GM19238 (cell line): ENCODE data around the gene S100G.

Experiments used
- DNase-seq: peaks from one replicate; pipeline ENCODE4 v3.0.0; 2011; ENCODE audit warnings: low spot score; ENCODE audit not compliant: insufficient read length

The S100G gene

DNA sequence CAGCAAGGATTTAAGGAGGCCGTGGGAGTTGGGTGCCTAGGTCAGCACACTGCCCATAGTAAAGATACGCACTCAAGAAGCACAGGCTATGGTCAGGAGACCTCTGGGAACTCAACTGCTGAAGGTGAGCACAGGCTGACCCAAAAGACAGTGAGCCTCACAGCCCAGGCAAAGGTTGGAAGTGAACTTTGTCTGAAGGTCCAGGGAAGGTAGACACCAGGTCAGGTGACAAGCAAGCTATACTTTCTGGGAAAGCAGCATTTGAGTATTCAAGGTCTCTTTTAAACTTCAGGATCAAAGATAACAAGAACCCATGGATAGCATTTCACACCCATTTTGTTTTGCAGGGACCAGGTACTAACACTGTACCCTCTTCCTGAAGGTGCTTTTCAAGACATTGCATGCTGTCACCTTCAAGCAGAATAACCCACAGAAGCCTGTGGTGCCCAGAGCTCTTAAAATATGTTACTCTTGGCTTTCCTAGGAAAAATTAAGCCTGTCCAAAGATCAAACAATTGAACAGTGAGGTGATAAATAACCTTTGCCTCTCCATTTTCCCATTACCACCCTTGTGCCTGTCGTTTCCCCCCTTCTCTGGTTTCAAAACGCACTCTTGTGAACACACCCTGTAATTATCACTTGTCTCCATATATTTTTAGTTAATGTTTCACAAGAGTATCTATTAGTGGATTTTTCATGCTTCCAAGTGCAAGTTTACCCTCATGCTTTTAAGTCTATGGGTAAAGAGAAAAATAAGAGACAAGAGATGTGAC, 3.4 kb upstream of the S100G start:
- no peak for DNase-seq

DNA sequence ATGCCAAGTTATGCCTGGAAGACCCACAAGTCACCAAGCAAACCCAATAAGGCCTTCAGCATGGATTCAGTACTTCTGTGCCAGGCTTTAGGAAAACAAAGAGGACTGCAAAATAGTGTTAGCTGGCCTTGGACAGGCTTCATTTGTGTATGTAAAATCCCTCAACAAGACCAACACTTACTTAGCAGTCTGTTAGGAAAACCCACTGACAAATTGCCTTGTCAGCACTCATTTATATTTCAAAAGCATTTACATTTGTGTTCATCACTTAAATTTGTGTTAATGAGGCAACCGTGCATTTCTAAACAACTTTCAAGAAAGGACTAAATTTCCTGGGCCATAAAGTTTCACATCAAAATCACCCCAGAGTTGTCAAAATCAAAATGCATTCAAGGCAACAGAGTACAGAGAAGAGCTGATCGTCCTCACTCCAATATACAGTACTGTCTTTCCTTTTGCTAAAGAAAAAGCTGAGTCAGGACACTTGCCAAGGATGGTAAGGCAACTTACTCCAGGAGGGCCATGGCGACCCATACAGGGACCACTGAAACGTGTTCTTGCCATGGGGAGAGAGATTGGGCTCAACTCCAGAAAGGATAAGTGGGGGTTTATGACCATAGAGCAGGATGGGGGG, 1.6 kb downstream of the S100G start:
- DNase-seq, result no peak

DNA sequence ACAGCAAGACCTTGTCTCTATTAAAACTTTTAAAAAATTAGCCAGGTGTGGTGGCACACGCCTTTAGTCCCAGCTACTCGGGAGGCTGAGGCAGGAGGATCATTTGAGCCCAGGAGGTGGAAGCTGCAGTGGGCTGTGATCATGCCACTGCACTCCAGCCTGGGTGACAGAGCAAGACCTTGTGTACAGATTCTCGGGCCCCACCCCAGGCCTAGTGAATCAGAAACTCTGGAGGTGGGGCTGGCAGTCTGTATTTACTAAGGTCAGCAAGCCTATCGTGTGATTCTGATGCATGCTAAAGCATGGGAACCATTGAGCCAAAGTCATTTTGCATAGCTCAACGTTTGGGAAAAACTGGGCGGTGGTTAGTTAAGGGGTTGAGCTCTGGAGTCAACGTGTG, 3.5 kb downstream of the S100G start:
- DNase-seq, result no peak

DNA sequence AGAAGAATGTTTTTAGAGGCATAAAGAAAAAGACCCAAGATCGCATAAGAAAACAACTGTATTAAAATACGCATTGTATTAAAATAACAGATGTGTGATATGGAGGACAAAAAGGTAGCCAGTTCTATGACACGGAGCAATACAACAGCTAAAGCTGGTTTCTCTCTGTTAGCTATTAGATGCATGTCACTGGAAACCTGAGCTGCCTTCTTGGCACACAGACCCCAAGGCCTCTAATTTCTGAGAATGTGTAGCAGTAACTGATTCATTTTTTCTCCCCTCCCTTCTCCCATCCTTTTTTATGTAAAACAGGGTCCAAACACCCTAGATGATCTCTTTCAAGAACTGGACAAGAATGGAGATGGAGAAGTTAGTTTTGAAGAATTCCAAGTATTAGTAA, 4.1 kb downstream of the S100G start:
- no peak for DNase-seq

DNA sequence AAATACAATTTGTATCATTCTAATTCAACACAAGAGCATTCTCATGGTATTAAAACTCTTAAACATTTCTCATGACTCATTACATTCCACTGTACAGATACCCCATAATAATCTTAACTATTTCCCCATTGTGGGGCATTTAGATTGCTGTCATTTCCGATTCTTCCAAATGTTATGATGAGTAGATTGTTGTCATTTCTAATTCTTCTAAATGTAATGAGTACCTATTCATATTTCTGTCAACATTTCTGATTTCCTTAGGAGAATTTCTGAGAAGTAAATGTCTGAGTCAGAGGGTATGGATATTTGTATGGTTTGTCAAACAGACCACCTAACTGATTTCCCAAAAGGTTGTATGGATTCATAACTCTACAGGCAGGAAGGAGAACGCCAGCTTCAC, 8.3 kb downstream of the S100G start:
- no peak for DNase-seq

DNA sequence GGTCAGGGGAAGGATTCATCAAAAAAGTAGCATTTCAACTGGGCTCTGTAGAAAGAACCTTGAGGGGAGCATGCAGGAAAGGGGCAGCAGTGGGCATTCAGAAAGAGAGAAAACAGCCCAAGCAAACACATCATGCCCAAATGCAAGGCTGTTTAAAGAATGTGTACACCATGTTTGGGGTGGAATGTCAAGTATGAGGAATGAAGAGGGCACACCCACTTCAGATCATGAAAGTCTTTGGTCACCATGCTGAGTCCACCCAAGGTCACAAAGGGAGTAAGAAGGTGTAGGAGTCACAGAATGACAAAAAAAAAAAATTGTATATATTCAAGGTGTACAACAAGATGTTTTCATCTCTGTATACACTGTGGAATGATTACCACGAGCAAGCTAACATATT, 9.4 kb downstream of the S100G start:
- no peak for DNase-seq

DNA sequence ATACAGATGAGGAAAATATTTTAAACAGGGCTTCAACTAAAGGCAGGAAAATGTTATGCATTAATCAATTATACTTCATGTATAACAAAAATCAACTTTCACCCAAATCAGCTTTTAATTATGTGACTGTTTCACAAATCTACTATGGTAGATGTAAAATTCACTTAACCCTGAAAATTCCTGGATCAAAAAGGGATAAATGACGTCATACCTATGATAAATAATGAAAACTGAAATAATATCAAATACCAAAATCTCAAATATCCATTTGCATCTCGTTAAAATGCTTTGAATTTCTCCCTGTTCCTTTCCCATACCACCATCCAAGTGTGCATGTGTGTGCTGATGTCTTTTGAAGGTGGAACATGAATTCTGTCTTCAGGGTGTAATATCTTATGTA, 11.5 kb downstream of the S100G start:
- no peak for DNase-seq

DNA sequence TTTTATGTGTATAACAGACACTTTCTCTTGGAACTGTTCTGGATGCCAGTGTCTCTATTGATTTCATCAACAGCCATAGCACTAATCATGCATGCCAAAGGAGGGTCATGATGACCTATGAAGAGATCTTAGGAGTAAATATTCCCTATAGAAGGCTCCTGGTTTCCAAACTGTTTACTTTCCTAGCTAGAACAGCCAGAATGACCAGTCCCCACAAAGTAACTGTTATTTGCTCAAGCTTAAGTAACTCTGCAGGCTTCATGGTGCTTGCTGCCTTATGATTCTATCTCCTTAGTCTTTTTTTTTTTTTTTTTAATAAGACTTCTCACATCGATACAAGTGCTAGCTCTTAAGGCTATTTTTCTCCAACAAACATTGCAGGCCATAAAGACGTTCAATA, 12.4 kb downstream of the S100G start:
- no peak for DNase-seq

DNA sequence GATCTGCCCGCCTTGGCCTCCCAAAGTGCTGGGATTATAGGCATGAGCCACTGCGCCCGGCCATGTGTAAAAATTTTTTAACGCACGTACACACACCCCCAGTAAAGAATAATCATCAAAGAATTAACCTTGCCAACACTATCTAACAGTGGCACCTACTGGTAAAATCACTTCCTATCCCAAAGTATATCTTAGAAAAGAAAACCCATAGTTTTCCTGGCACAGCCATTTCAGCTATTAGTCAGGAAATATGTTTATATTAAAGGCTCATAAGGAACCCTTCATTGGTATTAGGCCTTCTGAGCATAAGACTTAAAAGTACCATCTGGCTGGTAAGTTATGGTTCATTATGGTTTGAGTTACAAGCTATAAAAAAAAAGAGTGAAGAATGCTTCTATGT, 14.1 kb downstream of the S100G start:
- DNase-seq, result no peak

DNA sequence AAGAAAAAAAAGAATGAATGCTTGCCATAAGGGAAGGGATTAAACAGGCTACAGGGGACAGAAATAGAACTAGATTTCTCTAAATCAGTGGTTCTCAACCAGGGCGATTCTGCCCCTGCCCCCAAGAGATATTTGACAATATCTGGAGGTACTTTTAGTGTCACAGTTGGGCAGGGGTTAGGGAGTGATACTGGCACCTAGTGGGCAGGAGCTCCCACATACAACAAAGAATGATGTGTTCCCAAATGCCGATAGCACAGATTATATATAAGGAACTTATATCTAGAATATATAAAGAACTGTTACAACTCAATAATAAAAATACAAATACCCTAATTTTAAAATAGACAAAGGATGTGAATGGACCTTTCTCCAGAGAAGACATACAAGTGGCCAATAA, 14.7 kb downstream of the S100G start:
- DNase-seq, result no peak

DNA sequence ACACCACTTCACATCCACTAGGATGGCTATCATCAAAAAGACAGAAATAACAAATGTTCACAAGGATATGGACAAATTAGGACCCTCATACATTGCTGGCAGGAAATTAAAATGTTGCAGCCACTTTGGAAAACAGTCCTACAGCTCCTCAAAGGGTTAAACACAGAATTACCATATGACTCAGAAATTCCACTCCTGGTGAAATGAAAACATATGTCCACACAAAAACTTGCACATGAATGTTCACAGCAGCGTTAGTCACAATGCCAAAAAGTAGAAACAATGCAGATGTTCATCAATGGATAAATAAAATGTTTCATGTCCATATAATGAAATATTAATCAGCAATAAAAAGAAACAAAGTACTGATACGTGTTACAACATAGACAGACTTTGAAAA, 15.1 kb downstream of the S100G start:
- DNase-seq, result no peak

DNA sequence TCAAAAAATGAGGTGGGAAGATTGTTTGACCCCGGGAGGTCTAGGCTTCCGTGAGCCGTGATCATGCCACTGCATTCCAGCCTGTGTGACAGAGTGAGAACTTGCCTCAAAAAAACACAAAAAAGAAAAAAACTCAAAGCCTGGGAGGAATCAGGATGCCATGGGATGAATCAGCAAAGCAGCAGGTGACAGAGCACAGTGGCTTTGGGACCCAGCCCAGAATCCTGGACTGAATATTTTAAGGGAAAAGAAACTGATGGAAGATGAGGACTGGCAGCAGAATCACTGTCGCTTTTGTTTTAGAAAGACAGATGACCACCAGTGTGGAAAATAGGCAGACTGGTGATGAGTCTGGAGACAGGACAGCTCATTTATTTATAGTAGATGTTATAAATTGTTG, 16.6 kb downstream of the S100G start:
- DNase-seq, result no peak

DNA sequence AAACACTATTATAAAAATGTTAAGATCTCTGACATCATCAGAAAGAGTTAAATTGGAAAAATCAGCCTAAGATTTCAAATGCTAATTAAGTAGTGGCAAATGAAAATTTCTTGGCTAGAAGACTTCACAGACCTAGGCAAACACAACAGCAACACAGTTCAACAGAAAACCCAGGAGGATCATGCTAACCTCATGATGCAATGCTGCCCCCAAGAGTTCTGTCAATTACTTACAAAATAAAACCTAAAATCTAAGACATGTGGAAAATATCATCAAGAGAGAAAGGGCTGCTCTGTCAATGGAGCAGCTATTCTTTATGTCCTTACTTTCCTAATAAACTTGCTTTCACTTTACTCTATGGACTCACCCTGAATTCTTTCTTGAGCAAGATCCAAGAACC, 21.0 kb downstream of the S100G start:
- peak; percentile 10 for DNase-seq

DNA sequence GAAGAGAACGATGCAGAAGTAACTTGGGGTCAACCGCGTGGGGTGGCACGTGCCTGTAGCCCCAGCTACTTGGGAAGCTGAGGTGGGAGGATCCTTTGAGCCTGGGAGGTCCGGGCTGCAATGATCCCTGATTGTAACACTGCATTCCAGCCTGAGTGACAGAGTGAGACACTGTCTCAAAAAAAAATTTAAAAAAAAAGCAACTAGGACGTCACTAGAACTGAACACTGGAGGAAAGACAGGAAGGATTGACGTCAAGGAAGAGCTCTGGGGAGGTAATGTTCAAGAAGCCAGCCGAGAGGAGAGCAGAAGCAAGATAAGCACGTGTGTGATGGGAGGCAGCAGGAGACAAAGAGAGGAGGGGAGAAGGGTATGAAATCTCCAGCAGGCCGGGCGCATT, 28.7 kb downstream of the S100G start:
- no peak for DNase-seq

DNA sequence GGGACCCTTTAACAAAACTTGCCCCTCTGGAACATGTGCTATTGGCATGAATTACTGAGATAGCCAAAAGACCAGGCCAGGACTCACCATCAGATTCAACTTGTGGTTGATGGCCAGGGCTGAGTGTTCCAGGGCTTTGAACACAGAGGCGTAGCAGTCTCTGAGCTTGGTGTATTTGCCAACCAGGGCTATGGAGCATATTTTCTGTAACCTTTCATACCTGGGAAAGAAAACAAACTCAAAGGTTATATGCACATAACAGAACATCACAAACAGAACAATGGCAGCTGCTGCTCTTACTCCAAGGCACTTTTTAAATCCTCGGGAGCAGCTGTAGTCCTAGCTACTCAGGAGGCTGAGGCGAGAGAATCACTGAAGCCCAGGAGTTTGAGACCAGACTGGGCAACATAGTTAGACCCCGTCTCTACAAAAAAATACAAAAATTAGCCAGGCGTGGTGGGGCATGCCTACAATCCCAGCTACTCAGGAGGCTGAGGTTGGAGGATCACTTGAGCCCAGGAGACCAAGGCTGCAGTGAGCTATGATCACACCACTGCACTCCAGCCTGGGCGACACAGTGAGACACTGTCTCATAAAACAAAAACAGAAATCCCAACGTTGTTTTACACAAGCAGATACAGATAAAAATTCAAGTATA, 33.2 kb downstream of the S100G start:
- DNase-seq, result no peak

DNA sequence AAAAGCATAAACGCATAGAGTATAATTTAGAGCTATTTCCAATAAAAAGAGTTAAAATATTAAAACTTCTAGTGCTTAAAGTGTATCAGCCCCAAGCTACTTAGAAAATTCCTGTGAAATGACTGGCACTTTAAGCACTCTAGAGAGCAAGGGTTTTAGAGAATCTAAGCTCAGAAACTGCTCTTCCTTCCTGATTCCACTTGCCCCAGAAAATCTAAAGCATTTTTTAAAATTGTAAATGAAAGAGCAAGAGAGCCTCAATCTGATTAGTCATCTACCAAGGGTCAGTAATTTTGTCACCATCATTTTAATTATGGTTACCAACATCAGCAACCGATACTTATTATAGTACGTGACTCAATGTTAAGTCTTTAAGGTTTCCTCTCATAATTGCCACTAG, 37.6 kb downstream of the S100G start:
- DNase-seq, result no peak

DNA sequence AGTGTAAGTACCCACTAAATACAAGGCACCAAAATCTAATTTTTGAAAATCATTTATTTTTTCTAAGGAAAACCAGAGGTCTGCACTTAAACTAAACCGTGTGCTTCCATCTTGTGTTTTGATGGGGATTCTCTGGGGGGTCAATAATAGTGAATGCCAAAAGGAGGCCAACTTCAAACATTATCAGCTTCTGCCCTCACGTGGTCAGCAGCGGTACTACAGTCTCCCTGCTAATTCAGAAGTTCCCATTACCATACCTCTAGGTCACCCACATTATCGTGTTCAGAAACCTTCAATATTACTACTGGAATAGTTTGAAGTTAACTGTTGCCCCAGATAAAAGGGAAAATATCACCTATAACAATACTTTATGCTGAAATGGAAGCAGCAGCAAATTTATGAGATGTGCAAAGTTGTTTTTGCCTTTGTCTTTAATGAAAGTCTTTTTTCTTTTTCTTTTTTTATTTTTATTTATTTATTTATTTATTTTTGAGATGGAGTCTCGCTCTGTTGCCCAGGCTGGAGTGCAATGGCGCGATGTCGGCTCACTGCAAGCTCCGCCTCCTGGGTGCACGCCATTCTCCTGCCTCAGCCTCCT, 45.2 kb downstream of the S100G start:
- DNase-seq, result peak; percentile 26

DNA sequence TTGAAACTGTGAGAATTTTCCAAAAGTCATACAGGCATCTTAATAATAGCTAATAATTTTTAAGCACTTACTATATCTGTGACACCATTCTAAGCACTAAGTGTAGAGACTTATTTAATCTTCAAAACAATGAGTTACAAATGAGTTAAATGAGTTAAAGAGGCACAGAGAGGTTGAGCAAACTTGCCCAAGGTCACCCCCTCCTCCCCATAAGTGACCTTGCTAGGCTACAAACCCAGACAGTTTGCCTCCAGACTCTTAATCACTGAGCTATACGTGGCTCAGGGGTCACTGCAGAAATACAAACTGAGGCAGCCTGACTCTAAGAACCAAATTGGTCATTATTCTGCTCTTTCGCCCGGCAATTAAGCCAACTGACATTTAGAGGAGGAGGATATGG, 47.0 kb downstream of the S100G start:
- DNase-seq, result no peak

DNA sequence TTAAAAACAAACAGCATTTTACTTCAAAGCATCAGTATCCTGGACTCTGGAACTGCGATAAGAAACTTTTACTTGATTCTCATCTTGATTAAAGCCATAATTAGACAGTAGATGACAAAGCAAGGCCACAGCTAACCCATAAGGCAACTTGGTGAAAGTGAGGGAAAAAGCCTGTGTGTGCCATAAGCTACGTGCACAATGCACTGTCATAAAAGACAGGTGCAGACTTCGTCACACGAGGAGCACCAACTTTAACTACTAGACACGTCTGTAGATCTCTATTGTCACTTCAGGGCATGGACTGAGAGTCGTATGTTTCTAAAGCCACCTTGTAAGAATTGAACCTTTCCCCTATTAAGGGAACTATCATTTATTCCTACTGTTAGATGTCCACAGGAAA, 49.4 kb downstream of the S100G start:
- no peak for DNase-seq

DNA sequence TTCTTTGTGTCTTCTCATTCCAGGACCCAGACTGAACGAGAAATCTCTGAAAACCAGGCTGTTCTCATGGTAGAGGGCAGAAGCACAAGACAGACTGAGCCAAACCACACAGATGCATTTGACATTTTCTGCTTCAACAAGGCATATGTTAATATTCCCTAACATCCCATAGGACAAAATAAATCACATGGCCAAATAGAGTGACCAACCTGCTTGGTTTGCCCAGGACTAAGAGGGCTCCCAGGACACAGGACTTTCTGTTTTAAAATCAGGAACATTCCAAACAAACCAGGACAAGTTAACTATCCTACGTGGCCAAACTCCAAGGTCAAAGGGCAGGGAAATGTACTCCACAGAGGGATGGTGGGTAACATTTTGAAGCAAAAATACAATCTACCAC, 50.8 kb downstream of the S100G start:
- DNase-seq, result no peak

DNA sequence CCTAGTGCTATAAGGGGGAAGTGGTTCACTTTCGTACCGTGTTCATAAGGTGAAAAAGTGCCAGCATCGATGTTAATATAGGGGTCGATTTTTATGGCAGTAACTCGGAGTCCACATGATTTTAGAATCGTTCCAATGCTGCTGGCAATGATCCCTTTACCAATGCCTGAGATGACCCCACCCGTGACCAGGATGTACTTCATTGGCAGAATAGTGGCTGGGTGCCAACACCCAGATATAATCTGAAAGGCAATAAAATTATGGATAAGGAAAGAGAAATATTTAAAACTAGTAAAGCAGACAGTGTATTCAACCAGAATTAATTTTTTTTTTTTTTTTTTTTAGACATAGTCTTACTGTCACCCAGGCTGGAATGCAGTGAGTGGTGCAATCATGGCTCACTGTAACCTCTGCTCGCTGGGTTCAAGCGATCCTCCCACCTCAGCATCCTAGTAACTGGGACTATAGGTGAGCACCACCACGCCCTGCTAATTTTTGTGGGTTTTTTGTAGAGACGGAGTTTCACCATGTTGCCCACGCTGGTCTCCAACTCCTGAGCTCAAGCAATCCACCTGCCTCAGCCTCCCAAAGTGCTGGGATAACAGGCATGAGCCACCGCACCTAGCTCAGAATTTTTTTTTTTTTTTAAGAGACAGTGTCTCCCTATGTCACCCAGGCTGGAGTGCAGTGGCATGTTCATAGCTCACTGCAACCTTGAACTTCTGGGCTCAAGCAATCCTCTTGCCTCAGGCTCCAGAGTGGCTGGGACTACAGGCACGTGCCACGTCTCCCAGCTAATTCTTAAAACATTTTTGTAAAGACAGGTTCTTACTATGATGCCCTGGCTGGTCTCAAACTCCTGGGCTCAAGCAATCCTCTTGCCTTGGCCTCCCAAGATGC, 53.0 kb downstream of the S100G start:
- no peak for DNase-seq
